A549 (cell line): ENCODE measurements around the gene PDCD1LG2.

Source experiments
- ATOH8 ChIP-seq: fragments of 250-450 bp; sonication (Bioruptor Pico); IDR thresholded peaks from 2 replicates; pipeline ENCODE4 v1.5.0; 2020; ENCODE audit warnings: low read depth, mild to moderate bottlenecking, moderate library complexity
- CTCF ChIP-seq: fragments of >200 bp; sonication (Bioruptor Twin); formaldehyde crosslinking; IDR thresholded peaks from 3 replicates; pipeline ENCODE4 v1.5.1; 2016

GRCh38 chr9:5563886-5564285 lies 53.6 kb downstream of the PDCD1LG2 start:
- TF ChIP-seq CTCF, result no peak
- TF ChIP-seq ATOH8 (CRISPR knock-in tag), result no peak
